GM18870 (cell line): ENCODE results near the gene SEMA7A.

ENCODE experiments used
- ATAC-seq: cut with Tn5 transposase; IDR thresholded peaks from one replicate; pipeline ENCODE4 v1.9.1; 2021; ENCODE audit warnings: moderate library complexity; ENCODE audit not compliant: unreplicated experiment

Gene SEMA7A

GRCh38 chr15:74431116-74431515 is 2.6 kb downstream of the SEMA7A start:
- no peak for ATAC-seq

GRCh38 chr15:74430510-74430951 is 3.2 kb downstream of the SEMA7A start:
- no peak for ATAC-seq

- ATAC-seq, result no peak
Observed at GRCh38 chr15:74429781-74430400, 3.9 kb downstream of the SEMA7A start.

- ATAC-seq, result no peak
Observed at GRCh38 chr15:74428970-74429780, 4.6 kb downstream of the SEMA7A start.

GRCh38 chr15:74428442-74428787 is 5.3 kb downstream of the SEMA7A start:
- no peak for ATAC-seq

GRCh38 chr15:74427607-74428441 is 5.9 kb downstream of the SEMA7A start:
- no peak for ATAC-seq

GRCh38 chr15:74426404-74427281 is 7.1 kb downstream of the SEMA7A start:
- ATAC-seq, result no peak

- ATAC-seq, result no peak
Observed at GRCh38 chr15:74425630-74426029, 8.1 kb downstream of the SEMA7A start.

- ATAC-seq, result no peak
Observed at GRCh38 chr15:74424901-74425528, 8.7 kb downstream of the SEMA7A start.

GRCh38 chr15:74423431-74424257 is 10.1 kb downstream of the SEMA7A start:
- no peak for ATAC-seq

GRCh38 chr15:74422652-74423430 is 10.9 kb downstream of the SEMA7A start:
- no peak for ATAC-seq

- ATAC-seq, result no peak
Observed at GRCh38 chr15:74422265-74422651, 11.5 kb downstream of the SEMA7A start.

GRCh38 chr15:74421302-74422245 is 12.2 kb downstream of the SEMA7A start:
- no peak for ATAC-seq

- ATAC-seq, result no peak
Observed at GRCh38 chr15:74420193-74420905, 13.4 kb downstream of the SEMA7A start.

GRCh38 chr15:74419432-74419831 is 14.3 kb downstream of the SEMA7A start:
- ATAC-seq, result no peak

GRCh38 chr15:74418575-74419338 is 15.0 kb downstream of the SEMA7A start:
- ATAC-seq, result no peak
